ENCODE results near the gene ETFA. TPM values are rescaled to one million over a fixed set of nuclear protein-coding genes. Genes with fewer than 3 reads are reported as not detected.

ETFA gene
- total RNA-seq, 1 donor, result 51.5 TPM

DNA sequence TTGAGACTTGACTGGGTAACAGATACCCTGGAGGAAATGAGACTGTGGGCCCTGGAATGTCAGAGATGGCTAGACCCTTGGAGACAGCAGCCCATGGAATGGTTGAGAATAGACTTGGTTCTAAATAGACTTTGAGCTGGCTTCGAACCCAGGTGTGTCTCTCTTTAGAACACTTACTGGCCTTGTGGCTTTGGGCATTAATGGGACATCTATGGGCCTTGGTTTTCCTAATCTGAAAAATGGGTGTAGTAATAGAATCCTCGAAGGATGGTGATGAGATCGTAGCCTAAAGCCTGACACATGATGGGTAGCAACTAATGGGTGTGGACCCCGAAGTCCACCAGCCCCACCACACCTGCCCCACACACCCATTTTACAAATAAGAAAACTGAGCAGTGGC, 132.2 kb downstream of the ETFA start:
- Histone ChIP-seq H3K4me1 (ENCODE audit: insufficient read depth, low read length) (no peaks in the 10 kb centered on the region), H3K27me3 (ENCODE audit: insufficient read depth, low read length) (no peaks in the 10 kb centered on the region), H3K4me3 (ENCODE audit: low read length) (no peak overlapping the region), H3K9me3 (ENCODE audit: low read depth, low read length) (no peaks in the 10 kb centered on the region)

GRCh38 chr15:76178296-76179000, 132.8 kb downstream of the ETFA start:
- Histone ChIP-seq H3K4me3 (ENCODE audit: low read length) (no peak overlapping the region), H3K4me1 (ENCODE audit: insufficient read depth, low read length) (no peaks in the 10 kb centered on the region), H3K9me3 (ENCODE audit: low read depth, low read length) (no peaks in the 10 kb centered on the region), H3K27me3 (ENCODE audit: insufficient read depth, low read length) (no peaks in the 10 kb centered on the region)

DNA sequence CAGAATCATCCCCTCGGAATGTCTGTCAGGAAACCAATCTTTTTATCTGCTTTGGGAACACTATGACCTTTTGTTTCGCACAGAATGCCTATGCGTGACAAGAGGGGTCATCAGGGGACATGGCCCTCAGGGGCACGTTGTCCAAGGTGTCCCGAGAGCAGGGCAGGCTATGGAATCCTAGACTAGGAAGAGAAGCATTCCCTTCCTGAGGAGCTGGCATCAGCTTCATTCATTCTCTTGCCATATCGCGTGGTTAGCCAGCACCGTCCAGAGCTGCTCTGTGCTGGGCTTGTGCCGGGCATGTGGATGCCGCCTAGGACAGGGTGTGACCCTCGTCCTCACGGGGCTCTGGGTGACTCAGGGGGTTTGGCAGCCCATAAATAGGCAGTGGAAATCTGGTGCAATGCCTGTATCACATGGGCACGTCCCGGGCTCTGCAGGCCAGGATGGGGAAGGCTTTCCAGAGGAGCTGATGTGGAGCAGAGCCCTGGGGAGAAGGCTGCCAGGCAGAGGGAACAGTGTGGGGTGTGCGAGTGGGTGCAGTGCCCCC, 133.7 kb downstream of the ETFA start:
- Histone ChIP-seq H3K9me3 (ENCODE audit: low read depth, low read length) (no peaks in the 10 kb centered on the region), H3K4me3 (ENCODE audit: low read length) (no peak overlapping the region), H3K4me1 (ENCODE audit: insufficient read depth, low read length) (no peaks in the 10 kb centered on the region), H3K27me3 (ENCODE audit: insufficient read depth, low read length) (no peaks in the 10 kb centered on the region)

- no peaks in the 10 kb centered on the region for H3K27me3 ChIP-seq (ENCODE audit: insufficient read depth, low read length)
- no peaks in the 10 kb centered on the region for H3K4me1 ChIP-seq (ENCODE audit: insufficient read depth, low read length)
- H3K9me3 ChIP-seq (ENCODE audit: low read depth, low read length), result no peaks in the 10 kb centered on the region
- no peak overlapping the region for H3K4me3 ChIP-seq (ENCODE audit: low read length)
Measured at GRCh38 chr15:76176487-76177085, 134.7 kb downstream of the ETFA start.

GRCh38 chr15:76176059-76176458, 135.2 kb downstream of the ETFA start:
- Histone ChIP-seq H3K27me3 (ENCODE audit: insufficient read depth, low read length) (no peaks in the 10 kb centered on the region), H3K4me1 (ENCODE audit: insufficient read depth, low read length) (no peaks in the 10 kb centered on the region)

DNA sequence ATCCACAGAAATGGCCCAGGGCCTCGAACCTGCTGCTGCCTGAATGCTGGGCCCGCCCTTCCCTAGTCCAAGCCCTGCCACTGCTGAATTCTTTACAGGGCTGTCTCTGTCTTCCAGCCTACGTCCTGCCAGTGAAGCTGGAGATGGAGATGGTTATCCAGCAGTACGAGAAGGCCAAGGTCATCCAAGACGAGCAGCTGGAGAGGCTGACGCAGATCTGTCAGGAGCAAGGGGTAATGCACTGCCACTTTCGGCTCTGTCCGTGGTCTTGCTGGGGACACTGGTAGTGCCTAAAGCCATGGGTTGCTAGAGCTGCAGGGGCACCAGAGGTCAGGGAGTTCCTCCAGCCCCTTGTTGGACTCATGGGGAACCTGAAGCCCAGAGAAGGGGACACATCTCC, 135.8 kb downstream of the ETFA start:
- H3K4me1 ChIP-seq (ENCODE audit: insufficient read depth, low read length), result peaks cover under 1% of the 10 kb centered on the region
- H3K9me3 ChIP-seq (ENCODE audit: low read depth, low read length), result no peaks in the 10 kb centered on the region
- no peaks in the 10 kb centered on the region for H3K27me3 ChIP-seq (ENCODE audit: insufficient read depth, low read length)
- H3K4me3 ChIP-seq (ENCODE audit: low read length), result no peak overlapping the region

More at GRCh38 chr15:76176059-76176458, 135.2 kb downstream of the ETFA start:
- Histone ChIP-seq H3K4me3 (ENCODE audit: low read length) (no peak overlapping the region), H3K9me3 (ENCODE audit: low read depth, low read length) (no peaks in the 10 kb centered on the region)

DNA sequence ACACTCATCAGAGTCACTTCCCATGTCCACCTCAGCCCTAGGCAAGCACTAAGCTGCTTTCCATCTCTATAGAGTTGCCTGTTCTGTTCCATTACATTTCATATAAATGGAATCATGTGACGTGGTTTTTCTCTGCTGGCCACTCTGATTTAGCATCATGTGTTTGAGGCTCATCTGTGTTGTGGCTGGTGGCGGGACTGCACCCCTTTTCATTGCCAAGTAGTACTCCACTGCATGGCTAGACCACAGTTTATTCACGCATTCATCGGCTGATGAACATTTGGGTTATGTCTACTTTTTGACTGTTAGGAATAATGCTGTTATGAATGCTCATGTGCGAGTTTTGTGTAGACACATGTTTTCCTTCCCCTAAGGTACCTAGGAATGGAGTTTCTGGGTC, 136.6 kb downstream of the ETFA start:
- Histone ChIP-seq H3K9me3 (ENCODE audit: low read depth, low read length) (no peaks in the 10 kb centered on the region), H3K4me3 (ENCODE audit: low read length) (no peak overlapping the region), H3K27me3 (ENCODE audit: insufficient read depth, low read length) (no peaks in the 10 kb centered on the region), H3K4me1 (ENCODE audit: insufficient read depth, low read length) (peaks cover 8% of the 10 kb centered on the region)

- peaks cover 12% of the 10 kb centered on the region for H3K4me1 ChIP-seq (ENCODE audit: insufficient read depth, low read length)
- H3K4me3 ChIP-seq (ENCODE audit: low read length), result no peak overlapping the region
- H3K9me3 ChIP-seq (ENCODE audit: low read depth, low read length), result no peaks in the 10 kb centered on the region
- H3K27me3 ChIP-seq (ENCODE audit: insufficient read depth, low read length), result no peaks in the 10 kb centered on the region
Measured at GRCh38 chr15:76173317-76173834, 137.9 kb downstream of the ETFA start.

DNA sequence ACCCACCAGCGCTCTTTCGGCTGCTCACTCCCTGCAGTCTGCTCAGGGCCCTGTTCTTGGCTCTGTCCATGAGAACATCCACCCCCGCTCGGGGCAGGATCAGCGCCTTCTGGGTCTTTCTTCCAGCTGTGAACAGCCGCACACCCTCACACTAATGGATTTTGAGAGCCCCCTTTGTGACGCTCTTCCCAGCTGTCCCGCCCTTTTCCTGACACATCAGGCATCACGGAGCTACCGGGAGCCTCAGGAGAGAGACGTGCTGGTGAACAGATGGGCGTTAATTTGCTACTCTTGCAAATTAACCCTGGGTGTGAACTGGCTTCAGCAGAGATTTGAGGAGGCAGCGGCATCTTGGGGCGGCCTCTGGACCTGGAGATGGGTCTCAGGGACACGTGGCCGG, 138.5 kb downstream of the ETFA start:
- peaks cover 12% of the 10 kb centered on the region for H3K4me1 ChIP-seq (ENCODE audit: insufficient read depth, low read length)
- no peak overlapping the region for H3K4me3 ChIP-seq (ENCODE audit: low read length)
- no peaks in the 10 kb centered on the region for H3K27me3 ChIP-seq (ENCODE audit: insufficient read depth, low read length)
- H3K9me3 ChIP-seq (ENCODE audit: low read depth, low read length), result no peaks in the 10 kb centered on the region

GRCh38 chr15:76169911-76170800, 141.1 kb downstream of the ETFA start:
- Histone ChIP-seq H3K27me3 (ENCODE audit: insufficient read depth, low read length) (no peaks in the 10 kb centered on the region), H3K4me1 (ENCODE audit: insufficient read depth, low read length) (peaks cover 12% of the 10 kb centered on the region), H3K4me3 (ENCODE audit: low read length) (no peak overlapping the region), H3K9me3 (ENCODE audit: low read depth, low read length) (no peaks in the 10 kb centered on the region)

DNA sequence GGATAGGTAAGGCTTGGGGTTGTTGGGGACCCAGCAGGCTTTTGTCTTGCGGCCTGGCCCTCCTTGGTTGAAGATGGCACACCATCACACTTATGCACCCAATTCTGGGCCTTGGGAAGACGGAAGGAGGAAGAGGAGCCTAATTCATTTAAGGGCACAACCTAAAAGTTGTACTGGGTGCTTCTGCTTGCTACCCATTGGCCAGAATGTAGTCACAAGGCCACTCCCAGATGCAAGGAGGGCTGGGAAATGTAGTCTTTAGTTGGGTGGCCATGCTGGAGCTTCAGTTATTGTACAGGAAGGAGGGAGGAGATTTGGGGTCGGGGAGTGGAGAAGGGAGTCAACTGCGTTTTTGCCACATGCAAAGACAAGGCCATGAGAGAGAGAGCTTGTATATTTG, 142.3 kb downstream of the ETFA start:
- Histone ChIP-seq H3K4me3 (ENCODE audit: low read length) (no peak overlapping the region), H3K27me3 (ENCODE audit: insufficient read depth, low read length) (no peaks in the 10 kb centered on the region), H3K9me3 (ENCODE audit: low read depth, low read length) (no peaks in the 10 kb centered on the region), H3K4me1 (ENCODE audit: insufficient read depth, low read length) (peaks cover 12% of the 10 kb centered on the region)

DNA sequence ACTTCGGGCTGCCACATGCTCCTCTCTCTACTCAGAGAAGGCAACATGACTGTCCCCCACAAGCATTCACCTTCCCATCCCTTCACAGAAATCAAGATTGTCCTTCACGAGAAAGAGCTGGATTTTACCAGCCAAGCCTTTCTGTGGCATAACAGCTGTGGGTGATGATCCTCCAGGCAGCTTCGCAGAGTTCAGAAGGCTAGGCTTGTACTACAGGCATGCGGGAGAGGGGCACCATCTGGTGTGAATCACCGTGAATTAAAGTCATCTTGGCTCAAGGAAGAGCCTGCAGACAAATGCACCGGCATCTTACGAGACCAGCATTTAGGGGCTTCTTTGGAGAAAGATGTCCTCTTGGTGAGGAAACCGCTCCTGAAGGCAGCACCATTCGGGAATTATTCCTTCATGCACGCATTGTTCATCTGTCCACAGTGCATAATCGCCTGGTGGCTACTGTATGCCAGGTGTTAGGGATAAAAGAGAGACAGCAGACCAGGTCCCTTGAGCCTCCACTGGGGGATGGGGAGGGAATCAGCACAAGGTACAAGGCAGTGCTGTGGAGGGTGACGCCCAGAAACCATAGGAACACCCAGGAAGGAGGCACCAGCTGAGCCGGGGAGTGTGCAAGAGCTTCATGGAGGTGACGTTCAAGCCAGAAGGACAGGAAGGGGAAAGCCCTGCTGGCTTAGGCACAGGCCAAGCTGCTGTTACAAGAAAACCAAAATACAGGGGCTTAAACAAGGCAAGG, 142.9 kb downstream of the ETFA start:
- Histone ChIP-seq H3K4me1 (ENCODE audit: insufficient read depth, low read length) (peaks cover 17% of the 10 kb centered on the region), H3K27me3 (ENCODE audit: insufficient read depth, low read length) (no peaks in the 10 kb centered on the region), H3K4me3 (ENCODE audit: low read length) (no peak overlapping the region), H3K9me3 (ENCODE audit: low read depth, low read length) (no peaks in the 10 kb centered on the region)

DNA sequence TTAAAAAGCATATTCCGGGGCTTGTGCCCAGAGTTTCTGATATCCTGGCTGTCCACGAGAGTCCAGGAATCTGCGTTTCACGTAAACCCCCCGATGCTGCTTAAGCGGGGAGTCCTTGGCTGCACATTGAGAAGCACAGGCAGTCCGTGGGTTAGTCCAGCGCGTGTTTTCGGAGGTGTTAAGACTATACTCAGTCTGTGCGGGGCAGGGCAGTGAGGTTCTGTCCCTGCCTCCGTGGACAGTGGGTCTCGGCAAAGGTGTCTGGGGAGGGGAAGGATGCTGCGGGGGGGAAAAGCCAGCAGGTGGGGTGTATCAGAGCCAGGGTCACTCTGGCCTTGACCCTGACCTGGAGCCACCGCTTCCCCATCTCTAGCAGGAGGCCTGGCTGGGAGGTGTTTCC, 145.3 kb downstream of the ETFA start:
- Histone ChIP-seq H3K4me3 (ENCODE audit: low read length) (no peak overlapping the region), H3K27me3 (ENCODE audit: insufficient read depth, low read length) (no peaks in the 10 kb centered on the region), H3K9me3 (ENCODE audit: low read depth, low read length) (no peaks in the 10 kb centered on the region), H3K4me1 (ENCODE audit: insufficient read depth, low read length) (peaks cover 24% of the 10 kb centered on the region)

Data from mononuclear cell (primary cell).